Tibial artery (tissue), 4 donors: Measurements from ENCODE around the gene CELA2B.

ENCODE experiments used
- DNase-seq, 2 donors: peaks; one replicate each; pipeline ENCODE4 v3.0.0-alpha.2; 2019
- H3K27ac ChIP-seq, 2 donors: fragments of 200-600 bp; sonication (generic) in 1 of 2; 1 replicate in 1 of 2; 2 replicates in 1 of 2; pipeline ENCODE4 v1.5.1; 2018 to 2019; ENCODE audit warnings: mild to moderate bottlenecking in 1 of 2
- H3K27me3 ChIP-seq, 2 donors: fragments of 200-600 bp; sonication (generic) in 1 of 2; one replicate each; pipeline versions ENCODE4 v1.5.1 to v1.6.0; 2016 to 2019
- H3K36me3 ChIP-seq, 3 donors: fragments of 200-600 bp; sonication (generic) in 2 of 3; one replicate each; pipeline ENCODE4 v1.5.1; 2016 to 2019; ENCODE audit warnings: mild to moderate bottlenecking in 2 of 3
- H3K4me1 ChIP-seq, 4 donors: fragments of 200-600 bp; sonication (generic) in 2 of 4; 1 replicate in 3 of 4; 2 replicates in 1 of 4; pipeline ENCODE4 v1.5.1; 2016 to 2019
- H3K4me3 ChIP-seq, 2 donors: fragments of 200-600 bp; sonication (generic) in 1 of 2; 1 replicate in 1 of 2; 2 replicates in 1 of 2; pipeline ENCODE4 v1.5.1; 2018 to 2019; ENCODE audit warnings: mild to moderate bottlenecking in 2 of 2
- H3K9me3 ChIP-seq, 3 donors: fragments of 200-600 bp; sonication (generic) in 1 of 3; one replicate each; pipeline ENCODE4 v1.5.1; 2016 to 2019
- intact Hi-C: fragments of 100-400 bp; cut with DNase I; formaldehyde crosslinking; loops from one replicate; pipeline ENCODE4 v1.15.0; 2023; ENCODE audit warnings: low total_unique reads
- TF ChIP-seq, protein P1 (sequence below), 2 experiments: fragments of 200-600 bp in 1 of 2; fragments of 450-650 bp in 1 of 2; IDR thresholded peaks; one replicate each; pipeline ENCODE4 v1.5.1; 2017 to 2019; ENCODE audit warnings: antibody characterized with exemption in 2 of 2, mild to moderate bottlenecking in 1 of 2, moderate library complexity in 1 of 2

Gene CELA2B

DNA sequence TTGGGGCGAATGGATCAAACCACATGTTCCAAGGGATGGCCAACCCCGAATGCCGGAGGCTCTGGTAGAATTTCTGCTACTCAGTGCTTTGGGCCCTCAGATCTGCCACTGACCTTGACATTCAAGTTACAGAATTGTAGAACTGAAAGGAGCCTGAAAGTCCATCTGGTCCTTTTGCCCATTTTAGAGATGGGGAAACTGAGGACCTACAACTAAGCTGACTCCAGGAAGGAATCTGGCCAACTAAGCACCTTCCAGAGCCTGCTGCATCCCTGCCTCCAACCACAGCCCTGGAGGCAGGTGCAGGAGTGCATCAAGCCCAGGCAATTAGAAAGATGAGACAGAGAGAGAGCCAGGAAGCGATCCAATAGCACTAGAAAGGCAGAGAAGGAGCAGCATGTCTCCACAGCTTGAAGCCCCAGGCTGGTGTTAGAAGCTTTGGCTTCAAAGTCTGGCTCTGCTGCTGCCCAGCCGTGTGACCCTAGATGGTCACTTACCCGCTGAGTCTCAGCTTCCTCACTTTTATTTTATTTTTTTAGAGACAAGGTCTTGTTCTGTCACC is 38.9 kb upstream of the CELA2B start:
- Histone ChIP-seq H3K27ac (no peak overlapping the region), H3K4me3 (no peak overlapping the region), H3K36me3 (no peaks in the 10 kb centered on the region), H3K27me3 (no peaks in the 10 kb centered on the region), H3K4me1 (no peaks in the 10 kb centered on the region), H3K9me3 (no peaks in the 10 kb centered on the region)
- TF ChIP-seq, protein P1, sequence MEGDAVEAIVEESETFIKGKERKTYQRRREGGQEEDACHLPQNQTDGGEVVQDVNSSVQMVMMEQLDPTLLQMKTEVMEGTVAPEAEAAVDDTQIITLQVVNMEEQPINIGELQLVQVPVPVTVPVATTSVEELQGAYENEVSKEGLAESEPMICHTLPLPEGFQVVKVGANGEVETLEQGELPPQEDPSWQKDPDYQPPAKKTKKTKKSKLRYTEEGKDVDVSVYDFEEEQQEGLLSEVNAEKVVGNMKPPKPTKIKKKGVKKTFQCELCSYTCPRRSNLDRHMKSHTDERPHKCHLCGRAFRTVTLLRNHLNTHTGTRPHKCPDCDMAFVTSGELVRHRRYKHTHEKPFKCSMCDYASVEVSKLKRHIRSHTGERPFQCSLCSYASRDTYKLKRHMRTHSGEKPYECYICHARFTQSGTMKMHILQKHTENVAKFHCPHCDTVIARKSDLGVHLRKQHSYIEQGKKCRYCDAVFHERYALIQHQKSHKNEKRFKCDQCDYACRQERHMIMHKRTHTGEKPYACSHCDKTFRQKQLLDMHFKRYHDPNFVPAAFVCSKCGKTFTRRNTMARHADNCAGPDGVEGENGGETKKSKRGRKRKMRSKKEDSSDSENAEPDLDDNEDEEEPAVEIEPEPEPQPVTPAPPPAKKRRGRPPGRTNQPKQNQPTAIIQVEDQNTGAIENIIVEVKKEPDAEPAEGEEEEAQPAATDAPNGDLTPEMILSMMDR (IDR thresholded peaks at IDR 0.05), result no peak
- DNase-seq, result no peak
- intact Hi-C loops, result no loop called here

DNA sequence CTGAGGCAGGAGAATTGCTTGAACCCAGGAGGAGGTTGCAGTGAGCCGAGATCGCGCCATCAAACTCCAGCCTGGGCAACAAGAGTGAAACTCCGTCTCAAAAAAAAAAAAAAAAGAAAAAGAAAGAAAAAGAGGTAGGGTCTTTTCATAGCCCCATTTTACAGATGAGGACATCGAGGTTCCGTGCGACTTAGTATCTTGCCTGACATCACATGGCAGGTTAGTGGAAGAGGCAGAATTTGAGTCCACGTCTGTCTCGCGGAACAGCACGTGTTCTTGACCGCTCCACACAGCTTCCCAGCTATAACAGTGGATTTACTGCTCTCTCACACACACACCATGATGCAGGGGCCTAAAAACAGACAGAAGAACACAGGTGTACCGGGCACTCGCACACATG is 36.6 kb upstream of the CELA2B start:
- intact Hi-C loops, result no loop called here

DNA sequence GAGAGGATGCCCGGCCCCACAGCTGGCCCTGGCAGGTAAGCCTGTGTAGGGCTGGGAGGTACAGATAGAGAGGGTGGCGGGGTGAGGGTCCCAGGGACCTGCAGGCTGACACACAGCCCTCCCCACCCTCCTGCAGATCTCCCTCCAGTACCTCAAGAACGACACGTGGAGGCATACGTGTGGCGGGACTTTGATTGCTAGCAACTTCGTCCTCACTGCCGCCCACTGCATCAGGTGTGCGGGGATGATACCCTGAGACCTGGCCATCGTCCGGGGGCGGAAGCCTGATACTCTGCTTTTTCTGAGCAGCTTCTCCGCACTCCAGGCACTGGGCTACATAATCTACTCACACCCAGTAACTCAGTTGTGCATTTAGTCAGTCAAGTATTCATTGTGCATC is 35.5 kb upstream of the CELA2B start:
- Histone ChIP-seq H3K4me1 (no peaks in the 10 kb centered on the region), H3K4me3 (no peak overlapping the region), H3K9me3 (no peaks in the 10 kb centered on the region), H3K27me3 (no peaks in the 10 kb centered on the region), H3K27ac (no peak overlapping the region), H3K36me3 (no peaks in the 10 kb centered on the region)
- intact Hi-C loops, result no loop called here
- DNase-seq, result no peak
- TF ChIP-seq, protein P1 (IDR thresholded peaks at IDR 0.05), result no peak

More for the DNA sequence above, 36.6 kb upstream of the CELA2B start:
- no peak overlapping the region for H3K27ac ChIP-seq
- H3K4me3 ChIP-seq, result no peak overlapping the region
- TF ChIP-seq, protein P1 (IDR thresholded peaks at IDR 0.05), result no peak
- no peak for DNase-seq
- H3K36me3 ChIP-seq, result no peaks in the 10 kb centered on the region
- no peaks in the 10 kb centered on the region for H3K9me3 ChIP-seq
- no peaks in the 10 kb centered on the region for H3K4me1 ChIP-seq
- H3K27me3 ChIP-seq, result no peaks in the 10 kb centered on the region

- TF ChIP-seq, protein P1 (IDR thresholded peaks at IDR 0.05), result no peak
- no peak for DNase-seq
- intact Hi-C loops, result no loop called here
- H3K4me1 ChIP-seq, result no peaks in the 10 kb centered on the region
- H3K4me3 ChIP-seq, result no peak overlapping the region
- no peaks in the 10 kb centered on the region for H3K9me3 ChIP-seq
- no peak overlapping the region for H3K27ac ChIP-seq
- H3K27me3 ChIP-seq, result peaks cover 0 to 5% of the 10 kb centered on the region in 2 donors
- H3K36me3 ChIP-seq, result no peaks in the 10 kb centered on the region
Measured at GRCh38 chr1:15441247-15441646, 34.7 kb upstream of the CELA2B start.

DNA sequence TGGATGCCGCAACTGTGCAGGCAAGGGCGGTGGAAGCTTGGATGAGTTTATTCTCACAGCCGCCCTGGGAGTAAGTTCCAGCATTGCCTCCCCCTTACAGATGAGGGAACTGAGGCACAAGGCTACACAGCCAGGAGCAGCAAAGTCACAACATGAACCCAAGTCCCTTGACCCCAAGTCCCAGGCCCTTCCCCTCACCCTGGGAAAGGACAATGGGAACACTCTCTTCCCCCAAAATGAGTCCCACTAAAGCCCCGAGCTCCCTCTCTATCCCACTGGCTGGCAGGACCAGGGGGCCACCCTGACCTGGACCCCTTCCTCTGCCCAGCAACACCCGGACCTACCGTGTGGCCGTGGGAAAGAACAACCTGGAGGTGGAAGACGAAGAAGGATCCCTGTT is 33.8 kb upstream of the CELA2B start:
- intact Hi-C loops, result no loop called here
- Histone ChIP-seq H3K27ac (no peak overlapping the region), H3K27me3 (peaks cover 0 to 13% of the 10 kb centered on the region in 2 donors), H3K4me1 (no peaks in the 10 kb centered on the region), H3K36me3 (no peaks in the 10 kb centered on the region), H3K9me3 (no peaks in the 10 kb centered on the region), H3K4me3 (no peak overlapping the region)
- TF ChIP-seq, protein P1 (IDR thresholded peaks at IDR 0.05), result no peak
- DNase-seq, result no peak

GRCh38 chr1:15442759-15443158 is 33.1 kb upstream of the CELA2B start:
- TF ChIP-seq, protein P1 (IDR thresholded peaks at IDR 0.05), result no peak
- no peak overlapping the region for H3K27ac ChIP-seq
- peaks cover 0 to 20% of the 10 kb centered on the region in 2 donors for H3K27me3 ChIP-seq
- H3K9me3 ChIP-seq, result no peaks in the 10 kb centered on the region
- intact Hi-C loops, result no loop called here
- H3K4me3 ChIP-seq, result no peak overlapping the region
- DNase-seq, result no peak
- no peaks in the 10 kb centered on the region for H3K36me3 ChIP-seq
- no peaks in the 10 kb centered on the region for H3K4me1 ChIP-seq
